PC-3 (cell line): Measurements from ENCODE around the gene NPHP3. TPM values are rescaled to one million over a fixed set of nuclear protein-coding genes. Genes with fewer than 3 reads are reported as not detected.
A peak's percentile ranks its signal among the peaks of the same experiment; 100 is the strongest.

ENCODE experiments used
- ATAC-seq: fragments of 200-7000 bp; cut with Tn5 transposase; 2 replicates; pipeline ENCODE4 v1.9.1; 2020; ENCODE audit warnings: mild to moderate bottlenecking, moderate library complexity
- BruUV-seq: library from RNA; stranded (reverse); fragments of 400-500 nt; replicated peaks from 2 replicates; lab custom pipeline; 2021; lab: Mats Ljungman, UMichigan
- CTCF ChIA-PET: fragments of 300-600 bp; sonication (Branson Sonifier 250); formaldehyde crosslinking; loops from one replicate; lab custom pipeline; 2022; ENCODE audit warnings: antibody characterized with exemption; lab: Charles Lee
- POLR2A ChIA-PET: fragments of 300-600 bp; sonication (Branson Sonifier 250); formaldehyde crosslinking; loops from one replicate; lab custom pipeline; 2022; ENCODE audit warnings: antibody characterized with exemption; ENCODE audit not compliant: unreplicated experiment; lab: Charles Lee
- DNase-seq: peaks from one replicate; pipeline ENCODE4 v3.0.0-alpha.2; 2015
- H2AFZ ChIP-seq: fragments of 300-600 bp; sonication (generic); 2 replicates; pipeline ENCODE4 v1.6.0; 2016; ENCODE audit warnings: antibody characterized with exemption, low read length
- H3F3A ChIP-seq: fragments of 300-600 bp; sonication (generic); one replicate; pipeline ENCODE4 v1.6.0; 2017; ENCODE audit warnings: antibody characterized with exemption, low read length, control low read depth, mild to moderate bottlenecking; ENCODE audit not compliant: unreplicated experiment
- H3K27ac ChIP-seq: fragments of 300-600 bp; sonication (generic); 2 replicates; pipeline ENCODE4 v1.5.1; 2016; ENCODE audit warnings: mild to moderate bottlenecking, low read length
- H3K27me3 ChIP-seq: fragments of 300-600 bp; sonication (generic); 2 replicates; pipeline ENCODE4 v1.6.1; 2016; ENCODE audit warnings: low read length, mixed read lengths
- H3K36me3 ChIP-seq: fragments of 300-600 bp; sonication (generic); 2 replicates; pipeline ENCODE4 v1.6.1; 2016; ENCODE audit warnings: low read depth, mixed run types, low read length, mixed read lengths
- H3K4me1 ChIP-seq: fragments of 300-600 bp; sonication (generic); 2 replicates; pipeline ENCODE4 v1.5.1; 2016; ENCODE audit warnings: low read length; ENCODE audit not compliant: insufficient read depth
- H3K4me2 ChIP-seq: fragments of 300-600 bp; sonication (generic); 2 replicates; pipeline ENCODE4 v1.6.0; 2016; ENCODE audit warnings: low read length
- H3K4me3 ChIP-seq: fragments of 300-600 bp; sonication (generic); 2 replicates; pipeline ENCODE4 v1.5.1; 2016; ENCODE audit warnings: mild to moderate bottlenecking, low read length, mixed read lengths
- H3K79me2 ChIP-seq: fragments of 300-600 bp; sonication (generic); 2 replicates; pipeline ENCODE4 v1.6.1; 2017; ENCODE audit warnings: low read length, mixed read lengths
- H3K9ac ChIP-seq: fragments of 300-600 bp; sonication (generic); 2 replicates; pipeline ENCODE4 v1.6.0; 2016; ENCODE audit warnings: mild to moderate bottlenecking, low read length
- H3K9me2 ChIP-seq: fragments of 300-600 bp; sonication (generic); replicated peaks from 2 replicates; pipeline ENCODE4 v1.6.1; 2016; ENCODE audit warnings: mixed run types, low read length, mixed read lengths
- H3K9me3 ChIP-seq: fragments of 300-600 bp; sonication (generic); 2 replicates; pipeline ENCODE4 v1.6.1; 2016; ENCODE audit warnings: low read length, mixed read lengths
- H4K20me1 ChIP-seq: fragments of 300-600 bp; sonication (generic); 2 replicates; pipeline ENCODE4 v1.6.1; 2016; ENCODE audit warnings: low read length, mixed read lengths
- CTCF ChIP-seq: fragments of 300-600 bp; sonication (generic); conservative IDR thresholded peaks from 2 replicates; pipeline ENCODE4 v1.5.1; 2017; ENCODE audit warnings: antibody characterized with exemption, low read depth, mild to moderate bottlenecking, low read length
- EZH2 ChIP-seq: fragments of 300-600 bp; sonication (generic); IDR thresholded peaks from one replicate; pipeline ENCODE4 v1.6.1; 2017; ENCODE audit warnings: antibody characterized with exemption, mild to moderate bottlenecking, low read length; ENCODE audit not compliant: unreplicated experiment
- EZH2phosphoT487 ChIP-seq: fragments of 300-600 bp; sonication (generic); IDR thresholded peaks from 2 replicates; pipeline ENCODE4 v1.6.1; 2018; ENCODE audit warnings: mild to moderate bottlenecking, antibody characterized with exemption, low read length, borderline replicate concordance
- intact Hi-C: fragments of 100-400 bp; cut with micrococcal nuclease; formaldehyde crosslinking; loops from 2 replicates; pipeline ENCODE4 v1.9.0; 2023
- total RNA-seq: library from RNA; depleted of rRNA; stranded (reverse); fragments of >200 nt; gene quantifications from 2 replicates; pipeline ENCODE4 v1.2.3, GENCODE V29; 2014; rRNA removed

The NPHP3 gene
- total RNA-seq, 1 experiment from 2014 or later = 6.2 TPM

DNA sequence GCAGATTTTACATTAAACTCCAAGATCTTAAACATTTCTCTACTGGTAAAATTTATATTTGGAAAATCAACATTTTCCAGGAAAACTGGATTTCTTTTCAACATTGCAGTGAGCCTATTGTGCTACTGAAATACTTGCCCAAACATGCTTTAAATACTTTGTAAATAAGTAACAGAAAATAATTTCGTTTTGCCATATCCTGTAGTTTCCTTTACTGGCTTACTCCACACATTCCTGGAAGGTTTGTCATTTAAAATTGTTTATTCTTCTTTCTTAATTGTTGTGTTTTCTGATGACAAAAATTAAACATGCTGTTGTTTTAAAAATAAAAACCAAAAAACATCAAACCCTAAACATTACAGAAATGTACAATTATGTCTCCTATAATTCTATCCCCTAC, 84.6 kb downstream of the NPHP3 start:
- peak; percentile 51 for DNase-seq
- Histone ChIP-seq H4K20me1 (no peaks in the 10 kb centered on the region), H3K9me2 (no peaks in the 10 kb centered on the region), H2AFZ (no peak overlapping the region), H3F3A (no peaks in the 10 kb centered on the region), H3K36me3 (no peaks in the 10 kb centered on the region), H3K27me3 (no peaks in the 10 kb centered on the region), H3K79me2 (no peaks in the 10 kb centered on the region), H3K4me2 (peak overlapping the region; percentile 10; the same call in 1 of the 2 replicates), H3K9me3 (no peaks in the 10 kb centered on the region), H3K27ac (no peak overlapping the region; the same call in 1 of the 2 replicates), H3K4me1 (peaks cover 13% of the 10 kb centered on the region), H3K4me3 (no peak overlapping the region), H3K9ac (no peak overlapping the region)
- intact Hi-C loops = loop anchor here (2.0 kb wide), 1 partner anchor 95 kb away; no protein-coding TSS in a partner anchor
- ATAC-seq = peak; percentile 78
- CTCF ChIA-PET = no interaction called here
- TF ChIP-seq EZH2phosphoT487 (no peak), EZH2 (no peak), CTCF (no peak)
- BruUV-seq = no TSS peak
- POLR2A ChIA-PET = no interaction called here

DNA sequence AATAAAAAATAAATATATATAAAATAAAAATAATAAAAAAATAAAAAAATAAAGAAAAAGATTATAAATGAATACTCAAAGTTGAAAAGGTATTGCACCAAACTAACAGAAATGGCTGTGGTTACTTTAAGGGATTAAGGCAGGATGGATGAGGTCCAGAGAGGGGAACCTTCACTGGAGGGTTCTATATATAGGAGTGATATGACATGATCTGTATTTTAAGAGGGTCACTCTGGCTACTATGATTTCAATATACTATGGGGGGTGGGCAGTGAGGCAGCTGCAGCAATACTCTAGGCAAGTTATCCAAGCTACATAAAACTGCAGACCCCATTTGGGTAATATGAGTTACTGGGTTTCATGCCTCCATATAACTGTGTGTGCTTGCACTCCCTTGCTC, 87.2 kb downstream of the NPHP3 start:
- no peak overlapping the region for H3K9ac ChIP-seq
- no peak overlapping the region for H2AFZ ChIP-seq
- ChIA-PET CTCF (no interaction called here), POLR2A (no interaction called here)
- no peaks in the 10 kb centered on the region for H3F3A ChIP-seq
- H3K9me3 ChIP-seq = no peaks in the 10 kb centered on the region
- TF ChIP-seq EZH2phosphoT487 (no peak), EZH2 (no peak), CTCF (no peak)
- H3K79me2 ChIP-seq = no peaks in the 10 kb centered on the region
- H3K36me3 ChIP-seq = no peaks in the 10 kb centered on the region
- ATAC-seq (no peak), DNase-seq (no peak)
- H3K27me3 ChIP-seq = no peaks in the 10 kb centered on the region
- no peak overlapping the region for H3K4me2 ChIP-seq
- H4K20me1 ChIP-seq = no peaks in the 10 kb centered on the region
- BruUV-seq = no TSS peak
- no peaks in the 10 kb centered on the region for H3K9me2 ChIP-seq
- H3K27ac ChIP-seq = no peak overlapping the region
- H3K4me1 ChIP-seq = peaks cover 19% of the 10 kb centered on the region
- H3K4me3 ChIP-seq = no peak overlapping the region
- intact Hi-C loops = no loop called here

Other genes starting within 250 kb of the NPHP3 start
- not detected in 2 replicates for gene ACKR4, start 125.1 kb downstream of the NPHP3 start, total RNA-seq
- 4.7 and 5.8 TPM in 2 replicates for gene ACAD11, start 62.6 kb downstream of the NPHP3 start, total RNA-seq
- 66.6 and 78.7 TPM in 2 replicates for gene UBA5, start 62.1 kb downstream of the NPHP3 start, total RNA-seq